GM19240 (cell line): ENCODE results near the gene C1R.
"Not testable (repeated sequence)": the region's sequence is repeated elsewhere in the genome, so short reads cannot be mapped to it uniquely, and the experiment has no call there.

Experiments
- DNase-seq: peaks from one replicate; pipeline ENCODE4 v3.0.0; 2011; ENCODE audit warnings: low spot score; ENCODE audit not compliant: insufficient read length

Gene C1R

DNA sequence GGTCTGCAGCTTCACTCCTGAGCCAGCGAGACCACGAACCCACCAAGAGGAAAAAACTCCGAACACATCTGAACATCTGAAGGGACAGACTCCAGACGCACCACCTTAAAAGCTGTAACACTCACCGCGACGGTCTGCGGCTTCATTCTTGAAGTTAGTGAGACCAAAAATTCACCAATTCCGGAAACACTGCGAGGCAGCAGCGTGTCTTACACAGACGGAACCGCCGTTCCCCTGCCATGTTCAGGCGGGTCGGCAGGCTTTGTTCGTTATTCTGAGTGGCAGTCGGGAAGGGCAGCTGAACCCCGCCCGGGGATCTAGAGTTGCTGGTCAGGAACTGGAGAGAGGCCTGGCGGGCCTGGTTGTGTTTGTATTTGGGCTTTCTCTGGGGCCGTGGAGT, 53.7 kb downstream of the C1R start:
- DNase-seq: no peak

GRCh38 chr12:7037411-7037810, 54.8 kb downstream of the C1R start:
- not testable (repeated sequence) for DNase-seq

DNA sequence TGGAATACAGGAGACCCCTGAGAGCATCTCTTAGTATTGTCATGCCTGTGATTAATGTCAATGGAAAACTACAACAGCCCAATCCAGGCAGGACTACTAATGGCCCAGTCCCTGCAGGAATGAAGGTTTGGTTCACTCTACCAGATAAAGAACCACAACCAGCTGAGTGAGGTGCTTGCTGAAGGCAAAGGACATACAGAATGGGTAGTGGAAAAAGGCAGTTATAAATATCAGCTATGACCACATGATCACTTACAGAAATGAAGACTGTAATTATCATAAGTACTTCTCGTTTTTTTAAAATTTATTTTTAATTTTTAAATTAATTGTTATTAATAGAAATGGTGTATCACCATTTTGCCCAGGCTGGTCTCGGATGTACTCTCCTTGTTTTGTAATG, 56.8 kb downstream of the C1R start:
- DNase-seq: no peak

DNA sequence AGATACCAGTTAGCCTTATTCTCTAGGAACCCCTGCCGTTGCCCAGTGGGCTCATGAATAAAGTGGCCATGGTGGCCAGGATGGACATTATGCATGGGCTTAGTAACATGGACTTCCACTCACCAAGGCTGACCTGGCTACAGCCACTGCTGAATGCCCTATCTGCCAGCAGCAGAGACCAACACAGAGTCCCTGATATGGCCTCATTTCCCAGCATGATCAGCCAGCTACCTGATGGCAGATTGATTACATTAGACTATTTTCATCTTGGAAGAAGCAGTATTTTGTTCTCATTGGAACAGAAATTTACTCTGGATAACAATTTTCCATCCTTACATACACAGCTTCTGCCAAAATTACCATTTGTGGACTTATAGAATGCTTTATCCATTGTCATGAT, 57.8 kb downstream of the C1R start:
- DNase-seq: no peak

- no peak for DNase-seq
Measured at GRCh38 chr12:7032990-7033389, 59.3 kb downstream of the C1R start.

- DNase-seq: no peak
Measured at GRCh38 chr12:7031306-7031705, 60.9 kb downstream of the C1R start.
